Neural cell (in vitro differentiated cells): Measurements from ENCODE around the gene SLC9A7. TPM values are rescaled to one million over a fixed set of nuclear protein-coding genes. Genes with fewer than 3 reads are reported as not detected.

Experiments used
- H2AFZ ChIP-seq: fragments of 200-600, 300-800 bp; sonication (generic), shearing (Covaris generic); 2 replicates; pipeline ENCODE4 v1.6.0; 2014; ENCODE audit warnings: low read depth, mild to moderate bottlenecking, antibody characterized with exemption, low read length, moderate library complexity
- H3F3A ChIP-seq: fragments of 200-600 bp; shearing (Covaris generic); 2 replicates; pipeline ENCODE4 v1.6.1; 2016; ENCODE audit warnings: mild to moderate bottlenecking, moderate library complexity, mixed read lengths, antibody characterized with exemption, low read length; ENCODE audit not compliant: insufficient read depth, poor library complexity, severe bottlenecking
- H3K27ac ChIP-seq: fragments of 200-600, 300-800 bp; sonication (generic), shearing (Covaris generic); 2 replicates; pipeline ENCODE4 v1.5.1; 2014; ENCODE audit warnings: mild to moderate bottlenecking, low read length, moderate library complexity
- H3K27me3 ChIP-seq: fragments of 300-800, 200-600 bp; sonication (generic), shearing (Covaris generic); 2 replicates; pipeline ENCODE4 v1.6.0; 2014; ENCODE audit warnings: mild to moderate bottlenecking, low read depth, low read length, moderate library complexity; ENCODE audit not compliant: insufficient read depth
- H3K36me3 ChIP-seq: fragments of 300-800, 200-600 bp; sonication (generic), shearing (Covaris generic); 2 replicates; pipeline ENCODE4 v1.5.1; 2014; ENCODE audit warnings: mild to moderate bottlenecking, antibody characterized with exemption, low read length, moderate library complexity; ENCODE audit not compliant: insufficient read depth
- H3K4me2 ChIP-seq: fragments of 300-800, 200-600 bp; sonication (generic), shearing (Covaris generic); 2 replicates; pipeline ENCODE4 v1.6.0; 2014; ENCODE audit warnings: mild to moderate bottlenecking, low read length
- H3K4me3 ChIP-seq: fragments of 300-800, 200-600 bp; sonication (generic), shearing (Covaris generic); 2 replicates; pipeline ENCODE4 v1.5.1; 2014; ENCODE audit warnings: mild to moderate bottlenecking, low read length, moderate library complexity
- H3K79me2 ChIP-seq: fragments of 200-600 bp; shearing (Covaris generic); replicated peaks from 2 replicates; pipeline ENCODE4 v1.6.0; 2014; ENCODE audit warnings: mild to moderate bottlenecking, low read length, moderate library complexity; ENCODE audit not compliant: insufficient read depth
- H3K9ac ChIP-seq: fragments of 300-800, 200-600 bp; sonication (generic), shearing (Covaris generic); 2 replicates; pipeline ENCODE4 v1.6.1; 2016; ENCODE audit warnings: mild to moderate bottlenecking, low read length, mixed read lengths
- H3K9me2 ChIP-seq: fragments of 200-600 bp; shearing (Covaris generic); 2 replicates; pipeline ENCODE4 v1.6.1; 2016; ENCODE audit warnings: mild to moderate bottlenecking, low read length, mixed read lengths; ENCODE audit not compliant: insufficient read depth
- H3K9me3 ChIP-seq: fragments of 200-600, 300-800 bp; sonication (generic), shearing (Covaris generic); 2 replicates; pipeline ENCODE4 v1.6.1; 2016; ENCODE audit warnings: mild to moderate bottlenecking, mixed run types, low read length, moderate library complexity, mixed read lengths
- H4K20me1 ChIP-seq: fragments of 200-600 bp; shearing (Covaris generic); 2 replicates; pipeline ENCODE4 v1.6.1; 2016; ENCODE audit warnings: mild to moderate bottlenecking, mixed run types; ENCODE audit not compliant: insufficient read depth
- CTCF ChIP-seq: fragments of 450-650 bp; IDR thresholded peaks from 2 replicates; pipeline ENCODE4 v1.5.1; 2014; ENCODE audit warnings: antibody characterized with exemption, mild to moderate bottlenecking, moderate library complexity; ENCODE audit not compliant: poor library complexity, severe bottlenecking
- EP300 ChIP-seq: fragments of 450-650 bp; conservative IDR thresholded peaks from 2 replicates; pipeline ENCODE4 v1.6.1; 2014; ENCODE audit warnings: antibody characterized with exemption, mild to moderate bottlenecking, moderate library complexity; ENCODE audit not compliant: poor library complexity, severe bottlenecking
- EZH2 ChIP-seq: fragments of 200-600, 300-800 bp; shearing (Covaris generic), sonication (generic); IDR thresholded peaks from 2 replicates; pipeline ENCODE4 v1.6.1; 2014; ENCODE audit warnings: antibody characterized with exemption, low read length, borderline replicate concordance, mild to moderate bottlenecking; ENCODE audit not compliant: insufficient read depth, poor library complexity, severe bottlenecking
- MXI1 ChIP-seq: fragments of 450-650 bp; conservative IDR thresholded peaks from 2 replicates; pipeline ENCODE4 v1.6.1; 2014; ENCODE audit warnings: antibody characterized with exemption, mild to moderate bottlenecking; ENCODE audit not compliant: poor library complexity, severe bottlenecking
- POLR2AphosphoS5 ChIP-seq: IDR thresholded peaks from 2 replicates; pipeline ENCODE4 v1.6.1; 2012
- RAD21 ChIP-seq: fragments of 450-650 bp; conservative IDR thresholded peaks from 2 replicates; pipeline ENCODE4 v1.6.1; 2014; ENCODE audit warnings: antibody characterized with exemption, mild to moderate bottlenecking, moderate library complexity
- REST ChIP-seq: IDR thresholded peaks from 2 replicates; pipeline ENCODE4 v1.6.1; 2012; ENCODE audit warnings: borderline replicate concordance
- SMC3 ChIP-seq: fragments of 450-650 bp; conservative IDR thresholded peaks from 2 replicates; pipeline ENCODE4 v1.6.1; 2014; ENCODE audit warnings: antibody characterized with exemption, mild to moderate bottlenecking, moderate library complexity; ENCODE audit not compliant: poor library complexity
- TAF1 ChIP-seq: IDR thresholded peaks from 2 replicates; pipeline ENCODE4 v1.6.1; 2012; ENCODE audit warnings: low read depth
- polyA plus RNA-seq: library from polyadenylated mRNA; depleted of rRNA; stranded (reverse); fragments of >200 nt; gene quantifications from 2 replicates; pipeline ENCODE4 v1.2.3, GENCODE V29; 2014

The SLC9A7 gene
- polyA plus RNA-seq, 1 donor from 2014 or later = 12.1 TPM

GRCh38 chrX:46653482-46653881, 105.4 kb downstream of the SLC9A7 start:
- no peak overlapping the region for H3K27ac ChIP-seq
- H3K27me3 ChIP-seq = no peaks in the 10 kb centered on the region
- no peaks in the 10 kb centered on the region for H3K79me2 ChIP-seq

GRCh38 chrX:46649421-46650260, 109.3 kb downstream of the SLC9A7 start:
- H3F3A ChIP-seq = no peaks in the 10 kb centered on the region
- no peak overlapping the region for H2AFZ ChIP-seq
- no peaks in the 10 kb centered on the region for H4K20me1 ChIP-seq
- no peaks in the 10 kb centered on the region for H3K9me2 ChIP-seq
- no peak overlapping the region for H3K9ac ChIP-seq
- H3K27ac ChIP-seq = no peak overlapping the region
- TF ChIP-seq POLR2AphosphoS5 (no peak), RAD21 (no peak), MXI1 (no peak), EP300 (no peak), SMC3 (no peak), EZH2 (no peak)
- H3K27me3 ChIP-seq = no peaks in the 10 kb centered on the region
- H3K4me3 ChIP-seq = no peak overlapping the region
- no peaks in the 10 kb centered on the region for H3K36me3 ChIP-seq
- no peaks in the 10 kb centered on the region for H3K9me3 ChIP-seq
- no peaks in the 10 kb centered on the region for H3K79me2 ChIP-seq
- H3K4me2 ChIP-seq = no peak overlapping the region

More at GRCh38 chrX:46653482-46653881, 105.4 kb downstream of the SLC9A7 start:
- Histone ChIP-seq H3K9me3 (no peaks in the 10 kb centered on the region), H3K4me3 (no peak overlapping the region), H3K9ac (no peak overlapping the region), H3K4me2 (no peak overlapping the region), H4K20me1 (no peaks in the 10 kb centered on the region), H3F3A (no peaks in the 10 kb centered on the region), H3K9me2 (no peaks in the 10 kb centered on the region), H2AFZ (no peak overlapping the region), H3K36me3 (no peaks in the 10 kb centered on the region)
- TF ChIP-seq EP300 (no peak), EZH2 (no peak), MXI1 (no peak), SMC3 (no peak)

GRCh38 chrX:46648660-46649059, 110.3 kb downstream of the SLC9A7 start:
- H3K4me3 ChIP-seq = no peak overlapping the region
- H3K9me2 ChIP-seq = no peaks in the 10 kb centered on the region
- H3K27me3 ChIP-seq = no peaks in the 10 kb centered on the region
- H4K20me1 ChIP-seq = no peaks in the 10 kb centered on the region
- H3F3A ChIP-seq = no peaks in the 10 kb centered on the region
- H3K9me3 ChIP-seq = no peaks in the 10 kb centered on the region
- no peak overlapping the region for H3K4me2 ChIP-seq
- no peaks in the 10 kb centered on the region for H3K79me2 ChIP-seq
- H3K36me3 ChIP-seq = no peaks in the 10 kb centered on the region
- no peak overlapping the region for H3K27ac ChIP-seq
- H2AFZ ChIP-seq = no peak overlapping the region
- no peak for TF ChIP-seq EZH2
- no peak for TF ChIP-seq SMC3
- TF ChIP-seq CTCF = no peak
- no peak for TF ChIP-seq MXI1
- no peak for TF ChIP-seq TAF1
- TF ChIP-seq REST = no peak
- TF ChIP-seq POLR2AphosphoS5 = no peak
- TF ChIP-seq EP300 = no peak
- no peak for TF ChIP-seq RAD21
- no peak overlapping the region for H3K9ac ChIP-seq
